Measurements from ENCODE around the gene SIRT5. TPM values are rescaled to one million over a fixed set of nuclear protein-coding genes. Genes with fewer than 3 reads are reported as not detected.

Gene SIRT5
- total RNA-seq, 1 donor from 2014 or later = 23.6 TPM

- Mint-ChIP-seq H3K9me3 (no peaks in the 10 kb centered on the region), H3K4me3 (no peak overlapping the region), H3K27ac (no peak overlapping the region), H3K4me1 (peaks cover 7% of the 10 kb centered on the region), H3K27me3 (ENCODE audit: low read depth) (no peaks in the 10 kb centered on the region), H3K36me3 (no peaks in the 10 kb centered on the region)
- no peak for DNase-seq (ENCODE audit: low spot score in 2 of 2, unreplicated experiment in 2 of 2)
- TF ChIP-seq CTCF (IDR thresholded peaks at IDR 0.05; ENCODE audit: unreplicated experiment) = no peak
These were observed 20.8 kb upstream of the SIRT5 start for GRCh38 chr6:13553646-13554045.

GRCh38 chr6:13554929-13555333 lies 19.5 kb upstream of the SIRT5 start:
- Mint-ChIP-seq H3K27me3 (ENCODE audit: low read depth) (no peaks in the 10 kb centered on the region), H3K4me3 (no peak overlapping the region), H3K36me3 (no peaks in the 10 kb centered on the region), H3K4me1 (peaks cover 9% of the 10 kb centered on the region), H3K27ac (no peak overlapping the region), H3K9me3 (no peaks in the 10 kb centered on the region)
- DNase-seq (ENCODE audit: low spot score in 2 of 2, unreplicated experiment in 2 of 2) = no peak
- no peak for TF ChIP-seq CTCF (IDR thresholded peaks at IDR 0.05; ENCODE audit: unreplicated experiment)

GRCh38 chr6:13557841-13558240 lies 16.6 kb upstream of the SIRT5 start:
- H3K27me3 Mint-ChIP-seq (ENCODE audit: low read depth) = no peaks in the 10 kb centered on the region
- no peak for DNase-seq (ENCODE audit: low spot score in 2 of 2, unreplicated experiment in 2 of 2)
- TF ChIP-seq CTCF (IDR thresholded peaks at IDR 0.05; ENCODE audit: unreplicated experiment) = no peak
- no peaks in the 10 kb centered on the region for H3K9me3 Mint-ChIP-seq
- no peak overlapping the region for H3K27ac Mint-ChIP-seq
- H3K4me1 Mint-ChIP-seq = peaks cover 9% of the 10 kb centered on the region
- no peaks in the 10 kb centered on the region for H3K36me3 Mint-ChIP-seq
- H3K4me3 Mint-ChIP-seq = no peak overlapping the region

GRCh38 chr6:13558718-13559117 lies 15.7 kb upstream of the SIRT5 start:
- no peak for TF ChIP-seq CTCF (IDR thresholded peaks at IDR 0.05; ENCODE audit: unreplicated experiment)
- no peak for DNase-seq (ENCODE audit: low spot score in 2 of 2, unreplicated experiment in 2 of 2)
- no peak overlapping the region for H3K4me3 Mint-ChIP-seq
- no peak overlapping the region for H3K27ac Mint-ChIP-seq
- H3K36me3 Mint-ChIP-seq = no peaks in the 10 kb centered on the region
- H3K4me1 Mint-ChIP-seq = peaks cover 9% of the 10 kb centered on the region
- H3K9me3 Mint-ChIP-seq = no peaks in the 10 kb centered on the region
- H3K27me3 Mint-ChIP-seq (ENCODE audit: low read depth) = no peaks in the 10 kb centered on the region

GRCh38 chr6:13559251-13559650 lies 15.2 kb upstream of the SIRT5 start:
- no peaks in the 10 kb centered on the region for H3K9me3 Mint-ChIP-seq
- no peak for DNase-seq (ENCODE audit: low spot score in 2 of 2, unreplicated experiment in 2 of 2)
- no peaks in the 10 kb centered on the region for H3K27me3 Mint-ChIP-seq (ENCODE audit: low read depth)
- H3K36me3 Mint-ChIP-seq = no peaks in the 10 kb centered on the region
- no peak for TF ChIP-seq CTCF (IDR thresholded peaks at IDR 0.05; ENCODE audit: unreplicated experiment)
- no peak overlapping the region for H3K4me3 Mint-ChIP-seq
- peak overlapping the region; percentile 41 for H3K27ac Mint-ChIP-seq
- H3K4me1 Mint-ChIP-seq = peaks cover 9% of the 10 kb centered on the region

Data from mesothelial cell of epicardium (in vitro differentiated cells).